ENCODE data around the gene ARSG. TPM values are rescaled to one million over a fixed set of nuclear protein-coding genes. Genes with fewer than 3 reads are reported as not detected.
A peak's percentile ranks its signal among the peaks of the same experiment; 100 is the strongest.

The ARSG gene
- total and polyA plus RNA-seq, 10 of the 15 experiments (the other 5 are each of a cell fraction or from before 2014, with no cell fraction given) = 2.9 to 13.5 (median 7.6) TPM

GRCh38 chr17:68459037-68459639 lies 167.8 kb downstream of the ARSG start (continued):
- TF ChIP-seq, protein P1, sequence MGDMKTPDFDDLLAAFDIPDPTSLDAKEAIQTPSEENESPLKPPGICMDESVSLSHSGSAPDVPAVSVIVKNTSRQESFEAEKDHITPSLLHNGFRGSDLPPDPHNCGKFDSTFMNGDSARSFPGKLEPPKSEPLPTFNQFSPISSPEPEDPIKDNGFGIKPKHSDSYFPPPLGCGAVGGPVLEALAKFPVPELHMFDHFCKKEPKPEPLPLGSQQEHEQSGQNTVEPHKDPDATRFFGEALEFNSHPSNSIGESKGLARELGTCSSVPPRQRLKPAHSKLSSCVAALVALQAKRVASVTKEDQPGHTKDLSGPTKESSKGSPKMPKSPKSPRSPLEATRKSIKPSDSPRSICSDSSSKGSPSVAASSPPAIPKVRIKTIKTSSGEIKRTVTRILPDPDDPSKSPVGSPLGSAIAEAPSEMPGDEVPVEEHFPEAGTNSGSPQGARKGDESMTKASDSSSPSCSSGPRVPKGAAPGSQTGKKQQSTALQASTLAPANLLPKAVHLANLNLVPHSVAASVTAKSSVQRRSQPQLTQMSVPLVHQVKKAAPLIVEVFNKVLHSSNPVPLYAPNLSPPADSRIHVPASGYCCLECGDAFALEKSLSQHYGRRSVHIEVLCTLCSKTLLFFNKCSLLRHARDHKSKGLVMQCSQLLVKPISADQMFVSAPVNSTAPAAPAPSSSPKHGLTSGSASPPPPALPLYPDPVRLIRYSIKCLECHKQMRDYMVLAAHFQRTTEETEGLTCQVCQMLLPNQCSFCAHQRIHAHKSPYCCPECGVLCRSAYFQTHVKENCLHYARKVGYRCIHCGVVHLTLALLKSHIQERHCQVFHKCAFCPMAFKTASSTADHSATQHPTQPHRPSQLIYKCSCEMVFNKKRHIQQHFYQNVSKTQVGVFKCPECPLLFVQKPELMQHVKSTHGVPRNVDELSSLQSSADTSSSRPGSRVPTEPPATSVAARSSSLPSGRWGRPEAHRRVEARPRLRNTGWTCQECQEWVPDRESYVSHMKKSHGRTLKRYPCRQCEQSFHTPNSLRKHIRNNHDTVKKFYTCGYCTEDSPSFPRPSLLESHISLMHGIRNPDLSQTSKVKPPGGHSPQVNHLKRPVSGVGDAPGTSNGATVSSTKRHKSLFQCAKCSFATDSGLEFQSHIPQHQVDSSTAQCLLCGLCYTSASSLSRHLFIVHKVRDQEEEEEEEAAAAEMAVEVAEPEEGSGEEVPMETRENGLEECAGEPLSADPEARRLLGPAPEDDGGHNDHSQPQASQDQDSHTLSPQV (IDR thresholded peaks at IDR 0.05) = 0 out of 2 replicates have a peak, but pooled peaks have one; percentile 4
- TF ChIP-seq SUPT20H (IDR thresholded peaks at IDR 0.05; ENCODE audit: borderline replicate concordance, control insufficient read depth, low read depth, low read length) = no peak
- no peak for TF ChIP-seq YBX1 (IDR thresholded peaks at IDR 0.05)
- no peak for TF ChIP-seq SMAD5 (IDR thresholded peaks at IDR 0.05; ENCODE audit: low read depth)
- TF ChIP-seq SUZ12 (IDR thresholded peaks at IDR 0.05; ENCODE audit: unreplicated experiment) = no peak
- TF ChIP-seq GABPA (IDR thresholded peaks at IDR 0.05; ENCODE audit: low read depth) = no peak
- TF ChIP-seq, protein P2, sequence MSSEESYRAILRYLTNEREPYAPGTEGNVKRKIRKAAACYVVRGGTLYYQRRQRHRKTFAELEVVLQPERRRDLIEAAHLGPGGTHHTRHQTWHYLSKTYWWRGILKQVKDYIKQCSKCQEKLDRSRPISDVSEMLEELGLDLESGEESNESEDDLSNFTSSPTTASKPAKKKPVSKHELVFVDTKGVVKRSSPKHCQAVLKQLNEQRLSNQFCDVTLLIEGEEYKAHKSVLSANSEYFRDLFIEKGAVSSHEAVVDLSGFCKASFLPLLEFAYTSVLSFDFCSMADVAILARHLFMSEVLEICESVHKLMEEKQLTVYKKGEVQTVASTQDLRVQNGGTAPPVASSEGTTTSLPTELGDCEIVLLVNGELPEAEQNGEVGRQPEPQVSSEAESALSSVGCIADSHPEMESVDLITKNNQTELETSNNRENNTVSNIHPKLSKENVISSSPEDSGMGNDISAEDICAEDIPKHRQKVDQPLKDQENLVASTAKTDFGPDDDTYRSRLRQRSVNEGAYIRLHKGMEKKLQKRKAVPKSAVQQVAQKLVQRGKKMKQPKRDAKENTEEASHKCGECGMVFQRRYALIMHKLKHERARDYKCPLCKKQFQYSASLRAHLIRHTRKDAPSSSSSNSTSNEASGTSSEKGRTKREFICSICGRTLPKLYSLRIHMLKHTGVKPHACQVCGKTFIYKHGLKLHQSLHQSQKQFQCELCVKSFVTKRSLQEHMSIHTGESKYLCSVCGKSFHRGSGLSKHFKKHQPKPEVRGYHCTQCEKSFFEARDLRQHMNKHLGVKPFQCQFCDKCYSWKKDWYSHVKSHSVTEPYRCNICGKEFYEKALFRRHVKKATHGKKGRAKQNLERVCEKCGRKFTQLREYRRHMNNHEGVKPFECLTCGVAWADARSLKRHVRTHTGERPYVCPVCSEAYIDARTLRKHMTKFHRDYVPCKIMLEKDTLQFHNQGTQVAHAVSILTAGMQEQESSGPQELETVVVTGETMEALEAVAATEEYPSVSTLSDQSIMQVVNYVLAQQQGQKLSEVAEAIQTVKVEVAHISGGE (CRISPR knock-in tag; IDR thresholded peaks at IDR 0.05) = no peak
- peak; percentile 45; the same call in 1 of the 2 replicates for TF ChIP-seq TCF7 (IDR thresholded peaks at IDR 0.05; ENCODE audit: borderline replicate concordance)
- TF ChIP-seq EP300 (IDR thresholded peaks at IDR 0.05; ENCODE audit: borderline replicate concordance in 1 of 2, control insufficient read depth in 1 of 2, low read depth in 2 of 2, low read length in 2 of 2) = peak in 1 of 2 experiments; percentile 49; a peak in 1 of 4 replicates
- peak; percentile 58; the same call in 1 of the 2 replicates for TF ChIP-seq NFIC (IDR thresholded peaks at IDR 0.05; ENCODE audit: low read depth, low read length)
- TF ChIP-seq RBBP5 (conservative IDR thresholded peaks at IDR 0.05) = no peak
- TF ChIP-seq, protein P3, sequence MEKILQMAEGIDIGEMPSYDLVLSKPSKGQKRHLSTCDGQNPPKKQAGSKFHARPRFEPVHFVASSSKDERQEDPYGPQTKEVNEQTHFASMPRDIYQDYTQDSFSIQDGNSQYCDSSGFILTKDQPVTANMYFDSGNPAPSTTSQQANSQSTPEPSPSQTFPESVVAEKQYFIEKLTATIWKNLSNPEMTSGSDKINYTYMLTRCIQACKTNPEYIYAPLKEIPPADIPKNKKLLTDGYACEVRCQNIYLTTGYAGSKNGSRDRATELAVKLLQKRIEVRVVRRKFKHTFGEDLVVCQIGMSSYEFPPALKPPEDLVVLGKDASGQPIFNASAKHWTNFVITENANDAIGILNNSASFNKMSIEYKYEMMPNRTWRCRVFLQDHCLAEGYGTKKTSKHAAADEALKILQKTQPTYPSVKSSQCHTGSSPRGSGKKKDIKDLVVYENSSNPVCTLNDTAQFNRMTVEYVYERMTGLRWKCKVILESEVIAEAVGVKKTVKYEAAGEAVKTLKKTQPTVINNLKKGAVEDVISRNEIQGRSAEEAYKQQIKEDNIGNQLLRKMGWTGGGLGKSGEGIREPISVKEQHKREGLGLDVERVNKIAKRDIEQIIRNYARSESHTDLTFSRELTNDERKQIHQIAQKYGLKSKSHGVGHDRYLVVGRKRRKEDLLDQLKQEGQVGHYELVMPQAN (conservative IDR thresholded peaks at IDR 0.05) = 0 out of 2 replicates have a peak, but pooled peaks have one; percentile 13
- no peak for TF ChIP-seq PAX5 (IDR thresholded peaks at IDR 0.05; ENCODE audit: borderline replicate concordance, low read depth, low read length)
- no peak for TF ChIP-seq MYC (IDR thresholded peaks at IDR 0.05; ENCODE audit: insufficient read depth, insufficient read length, insufficient replicate concordance, low read length, severe bottlenecking)
- peak in 1 of 2 experiments; percentile 16; a peak in 1 of 4 replicates for TF ChIP-seq ETV6 (conservative IDR thresholded peaks at IDR 0.05 in 1 of 2, IDR thresholded peaks at IDR 0.05 in 1 of 2; ENCODE audit: borderline replicate concordance in 1 of 2, low read depth in 1 of 2)
- TF ChIP-seq MTA2 (IDR thresholded peaks at IDR 0.05; ENCODE audit: low read depth) = peak; percentile 26
- no peak for TF ChIP-seq KDM1A (IDR thresholded peaks at IDR 0.05; ENCODE audit: borderline replicate concordance)
- TF ChIP-seq ATF2 (IDR thresholded peaks at IDR 0.05; ENCODE audit: low read length) = 0 out of 2 replicates have a peak, but pooled peaks have one; percentile 37
